Measurements from ENCODE around the gene MMP24OS. TPM values are rescaled to one million over a fixed set of nuclear protein-coding genes. Genes with fewer than 3 reads are reported as not detected.
A peak's percentile ranks its signal among the peaks of the same experiment; 100 is the strongest.
"Not testable (repeated sequence)": the region's sequence is repeated elsewhere in the genome, so short reads cannot be mapped to it uniquely, and the experiment has no call there.

Gene MMP24OS
- total and polyA plus RNA-seq, 7 donors, result 23.2 to 115 (median 39.8) TPM

DNA sequence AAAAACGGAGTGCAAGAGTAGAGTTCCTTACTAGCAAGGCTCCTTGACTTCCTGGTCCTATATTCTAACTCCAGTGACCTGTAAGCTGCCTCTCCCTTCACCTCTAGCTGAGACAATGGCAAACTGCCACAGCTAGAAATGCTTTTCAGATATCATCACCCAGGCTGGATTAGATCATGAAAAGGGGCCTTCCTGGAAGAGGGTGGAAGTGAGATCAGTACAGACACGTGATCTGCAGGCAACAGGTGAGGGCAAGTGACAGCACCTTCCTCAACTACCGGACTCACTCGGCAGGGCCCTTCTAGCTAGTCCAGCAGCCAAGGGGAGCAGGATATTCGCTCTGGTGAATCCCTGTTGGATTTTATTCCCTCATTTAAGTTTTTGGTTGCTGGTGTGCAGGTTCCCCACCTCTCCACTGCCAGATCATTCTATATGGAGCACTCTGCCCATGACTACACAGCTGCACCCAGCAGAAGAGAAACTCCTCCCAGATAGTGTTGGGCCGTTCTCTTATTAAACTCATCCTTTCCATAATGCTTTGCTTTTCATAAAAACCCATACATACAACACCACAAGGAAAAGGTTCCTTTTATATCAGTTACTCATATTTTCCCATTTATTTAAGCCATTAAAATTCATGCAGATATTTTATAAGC lies 40.7 kb upstream of the MMP24OS start:
- intact Hi-C loops (cut with DNase I), result no loop called here
- H3K4me3 ChIP-seq, result no peak overlapping the region
- H3K27ac ChIP-seq, result peak overlapping the region in 3 of 4 donors; percentile 69 to 80 (median 80)
- H3K9me3 ChIP-seq, result no peaks in the 10 kb centered on the region
- WGBS, 2 donors, result 18 to 71% methylated on average over 6 of the region's 6 CpGs
- H3K36me3 ChIP-seq, result no peaks in the 10 kb centered on the region
- H3K27me3 ChIP-seq, result no peaks in the 10 kb centered on the region
- TF ChIP-seq POLR2A (IDR thresholded peaks at IDR 0.05) (peak in 1 of 2 donors; percentile 11), POLR2AphosphoS5 (IDR thresholded peaks at IDR 0.05) (peak in 2 of 4 donors; percentile 20 to 33), EP300 (IDR thresholded peaks at IDR 0.05) (no peak)
- TF ChIP-seq, protein P1, sequence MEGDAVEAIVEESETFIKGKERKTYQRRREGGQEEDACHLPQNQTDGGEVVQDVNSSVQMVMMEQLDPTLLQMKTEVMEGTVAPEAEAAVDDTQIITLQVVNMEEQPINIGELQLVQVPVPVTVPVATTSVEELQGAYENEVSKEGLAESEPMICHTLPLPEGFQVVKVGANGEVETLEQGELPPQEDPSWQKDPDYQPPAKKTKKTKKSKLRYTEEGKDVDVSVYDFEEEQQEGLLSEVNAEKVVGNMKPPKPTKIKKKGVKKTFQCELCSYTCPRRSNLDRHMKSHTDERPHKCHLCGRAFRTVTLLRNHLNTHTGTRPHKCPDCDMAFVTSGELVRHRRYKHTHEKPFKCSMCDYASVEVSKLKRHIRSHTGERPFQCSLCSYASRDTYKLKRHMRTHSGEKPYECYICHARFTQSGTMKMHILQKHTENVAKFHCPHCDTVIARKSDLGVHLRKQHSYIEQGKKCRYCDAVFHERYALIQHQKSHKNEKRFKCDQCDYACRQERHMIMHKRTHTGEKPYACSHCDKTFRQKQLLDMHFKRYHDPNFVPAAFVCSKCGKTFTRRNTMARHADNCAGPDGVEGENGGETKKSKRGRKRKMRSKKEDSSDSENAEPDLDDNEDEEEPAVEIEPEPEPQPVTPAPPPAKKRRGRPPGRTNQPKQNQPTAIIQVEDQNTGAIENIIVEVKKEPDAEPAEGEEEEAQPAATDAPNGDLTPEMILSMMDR (IDR thresholded peaks at IDR 0.05), result no peak
- peaks cover 0 to 59% (median 57%) of the 10 kb centered on the region in 4 donors for H3K4me1 ChIP-seq
- no peak for DNase-seq

DNA sequence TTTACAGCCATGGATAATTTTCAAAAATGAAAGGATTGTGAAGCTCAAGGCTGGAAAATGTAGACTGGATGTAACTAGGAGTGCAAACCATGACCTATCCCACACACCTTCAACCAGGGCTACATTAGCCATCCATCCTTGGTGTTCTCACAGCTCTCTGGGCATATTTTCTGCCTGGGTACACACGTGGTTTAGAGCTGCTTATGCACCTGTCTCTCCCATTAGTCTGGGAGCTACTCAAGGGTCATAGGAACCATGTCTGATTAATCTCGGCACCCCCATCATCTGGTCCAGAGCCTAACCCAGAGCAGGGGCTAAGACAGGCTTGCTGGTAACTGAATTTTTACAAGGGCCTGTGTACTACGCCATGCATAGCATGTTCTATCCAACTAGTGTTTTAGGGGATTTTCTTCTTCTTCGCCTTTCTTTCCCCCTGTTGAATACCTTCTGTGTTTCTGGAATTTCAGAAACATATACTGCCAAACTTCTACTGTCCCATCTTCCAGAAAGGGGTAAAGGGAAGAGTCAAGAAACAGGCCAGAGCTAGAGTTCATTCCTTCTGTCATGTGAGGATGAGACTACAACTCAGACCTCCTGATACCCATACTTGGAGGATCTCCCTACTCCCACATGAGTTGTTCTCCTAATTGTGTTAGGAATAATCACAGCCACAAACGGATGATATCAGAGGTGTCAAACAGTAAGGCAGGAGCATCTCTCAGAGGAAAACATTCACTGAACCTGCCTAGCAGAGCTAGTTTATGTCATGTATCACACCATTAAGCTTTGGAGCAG lies 39.7 kb upstream of the MMP24OS start:
- Histone ChIP-seq H3K27me3 (no peaks in the 10 kb centered on the region), H3K9me3 (no peaks in the 10 kb centered on the region), H3K4me1 (peaks cover 0 to 59% (median 57%) of the 10 kb centered on the region in 4 donors), H3K36me3 (no peaks in the 10 kb centered on the region), H3K27ac (peak overlapping the region in 3 of 4 donors; percentile 69 to 80 (median 80)), H3K4me3 (no peak overlapping the region)
- no peak for TF ChIP-seq POLR2A (IDR thresholded peaks at IDR 0.05)
- TF ChIP-seq POLR2AphosphoS5 (IDR thresholded peaks at IDR 0.05), result no peak
- no peak for TF ChIP-seq EP300 (IDR thresholded peaks at IDR 0.05)
- TF ChIP-seq, protein P1 (IDR thresholded peaks at IDR 0.05), result no peak
- DNase-seq, result no peak
- WGBS, 2 donors, result 75 to 90% methylated on average over 5 of the region's 5 CpGs
- intact Hi-C loops (cut with DNase I), result no loop called here

DNA sequence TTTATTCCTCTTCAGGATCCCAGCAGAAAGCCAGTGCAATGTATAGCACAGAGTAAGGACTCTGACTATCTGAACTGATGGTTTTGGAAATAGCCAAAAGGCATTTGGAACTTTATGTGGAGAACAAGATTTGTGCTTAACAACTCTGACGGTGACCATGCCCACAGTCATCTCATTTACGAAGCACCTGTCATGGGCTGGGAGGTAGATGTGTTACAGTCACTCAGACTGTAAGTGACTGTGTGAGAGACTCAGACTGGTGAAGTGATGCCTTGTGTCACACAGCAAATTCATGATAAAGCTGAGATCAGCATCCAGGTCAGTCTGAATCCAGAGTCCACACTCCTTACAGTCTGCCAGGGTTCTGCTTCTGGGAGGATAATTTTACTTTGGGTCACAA lies 38.2 kb upstream of the MMP24OS start:
- H3K4me3 ChIP-seq, result no peak overlapping the region
- no peak for DNase-seq
- no peaks in the 10 kb centered on the region for H3K36me3 ChIP-seq
- TF ChIP-seq POLR2A (IDR thresholded peaks at IDR 0.05), result no peak
- TF ChIP-seq POLR2AphosphoS5 (IDR thresholded peaks at IDR 0.05), result no peak
- no peak for TF ChIP-seq EP300 (IDR thresholded peaks at IDR 0.05)
- TF ChIP-seq, protein P1 (IDR thresholded peaks at IDR 0.05), result no peak
- H3K27me3 ChIP-seq, result no peaks in the 10 kb centered on the region
- WGBS, 2 donors, result 93 to 94% methylated on average over 2 of the region's 2 CpGs
- no peaks in the 10 kb centered on the region for H3K9me3 ChIP-seq
- intact Hi-C loops (cut with DNase I), result no loop called here
- peak overlapping the region in 3 of 4 donors; percentile 69 to 80 (median 80) for H3K27ac ChIP-seq
- H3K4me1 ChIP-seq, result peaks cover 0 to 59% (median 57%) of the 10 kb centered on the region in 4 donors

DNA sequence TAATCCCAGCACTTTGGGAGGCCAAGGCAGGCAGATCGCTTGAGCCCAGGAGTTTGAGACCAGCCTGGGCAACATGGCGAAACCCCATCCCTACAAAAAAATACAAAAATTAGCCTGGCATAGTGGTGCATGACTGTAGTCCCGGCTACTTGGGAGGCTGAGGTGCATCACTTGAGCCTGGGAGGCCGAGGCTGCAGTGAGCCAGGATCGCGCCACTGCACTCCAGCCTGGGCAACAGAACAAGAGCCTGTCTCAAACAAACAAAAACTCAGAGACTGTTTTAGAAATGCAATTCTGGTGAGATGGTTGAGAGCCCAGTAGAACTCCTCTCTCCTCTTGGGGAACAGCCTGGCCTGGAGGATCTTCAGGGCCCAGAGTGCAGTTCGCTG lies 37.7 kb upstream of the MMP24OS start:
- H3K9me3 ChIP-seq; H3K36me3 ChIP-seq; H3K4me3 ChIP-seq; DNase-seq; intact Hi-C loops (cut with DNase I); H3K27me3 ChIP-seq: not testable (repeated sequence)
- Histone ChIP-seq H3K27ac (peak overlapping the region in 3 of 4 donors; percentile 69 to 80 (median 80)), H3K4me1 (peaks cover 0 to 58% (median 54%) of the 10 kb centered on the region in 4 donors)
- WGBS, 2 donors, result 94 to 96% methylated on average over 7 of the region's 7 CpGs

Measured in sigmoid colon (tissue), 7 donors.